DND-41 (cell line): ENCODE data around the gene PTK6.

Experiments used
- EZH2 ChIP-seq: IDR thresholded peaks from 3 replicates; pipeline ENCODE4 v1.6.1; 2012; ENCODE audit warnings: borderline replicate concordance, low read depth, mild to moderate bottlenecking, moderate library complexity, low read length, inconsistent platforms; ENCODE audit not compliant: severe bottlenecking
- TF ChIP-seq, protein P1 (sequence below): IDR thresholded peaks from 2 replicates; pipeline ENCODE4 v1.5.1; 2012; ENCODE audit warnings: borderline replicate concordance, low read length, moderate library complexity, mild to moderate bottlenecking; ENCODE audit not compliant: poor library complexity, severe bottlenecking; ENCODE audit errors: extremely low read depth

- TF ChIP-seq, protein P1, sequence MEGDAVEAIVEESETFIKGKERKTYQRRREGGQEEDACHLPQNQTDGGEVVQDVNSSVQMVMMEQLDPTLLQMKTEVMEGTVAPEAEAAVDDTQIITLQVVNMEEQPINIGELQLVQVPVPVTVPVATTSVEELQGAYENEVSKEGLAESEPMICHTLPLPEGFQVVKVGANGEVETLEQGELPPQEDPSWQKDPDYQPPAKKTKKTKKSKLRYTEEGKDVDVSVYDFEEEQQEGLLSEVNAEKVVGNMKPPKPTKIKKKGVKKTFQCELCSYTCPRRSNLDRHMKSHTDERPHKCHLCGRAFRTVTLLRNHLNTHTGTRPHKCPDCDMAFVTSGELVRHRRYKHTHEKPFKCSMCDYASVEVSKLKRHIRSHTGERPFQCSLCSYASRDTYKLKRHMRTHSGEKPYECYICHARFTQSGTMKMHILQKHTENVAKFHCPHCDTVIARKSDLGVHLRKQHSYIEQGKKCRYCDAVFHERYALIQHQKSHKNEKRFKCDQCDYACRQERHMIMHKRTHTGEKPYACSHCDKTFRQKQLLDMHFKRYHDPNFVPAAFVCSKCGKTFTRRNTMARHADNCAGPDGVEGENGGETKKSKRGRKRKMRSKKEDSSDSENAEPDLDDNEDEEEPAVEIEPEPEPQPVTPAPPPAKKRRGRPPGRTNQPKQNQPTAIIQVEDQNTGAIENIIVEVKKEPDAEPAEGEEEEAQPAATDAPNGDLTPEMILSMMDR = no peak
- TF ChIP-seq EZH2 = no peak
Observed at GRCh38 chr20:63558804-63559484, 21.8 kb upstream of the PTK6 start.
